ENCODE results near the gene STK35. TPM values are rescaled to one million over a fixed set of nuclear protein-coding genes. Genes with fewer than 3 reads are reported as not detected.

Gene STK35
- total and polyA plus RNA-seq, 9 of the 15 experiments (the other 6 are each of a cell fraction or from before 2014, with no cell fraction given): 1.0 to 11.0 (median 6.3) TPM

- no peak for TF ChIP-seq DDX20 (tag; IDR thresholded peaks at IDR 0.05; ENCODE audit: low read depth)
- TF ChIP-seq ZNF740 (CRISPR knock-in tag; IDR thresholded peaks at IDR 0.05): peak; percentile 50; the same call in 1 of the 2 replicates
- no peak for TF ChIP-seq ZNF740 (tag; IDR thresholded peaks at IDR 0.05)
- TF ChIP-seq ZNF518B (CRISPR knock-in tag; IDR thresholded peaks at IDR 0.05): no peak
- peak; percentile 36 for TF ChIP-seq HDAC3 (IDR thresholded peaks at IDR 0.05; ENCODE audit: borderline replicate concordance, partially characterized antibody)
- peak; percentile 26; the same call in 1 of the 2 replicates for TF ChIP-seq POLR2H (tag; IDR thresholded peaks at IDR 0.05; ENCODE audit: low read depth)
- TF ChIP-seq FUS (optimal IDR thresholded peaks at IDR 0.05; ENCODE audit: low read depth, low read length): no peak
- TF ChIP-seq ESRRA (IDR thresholded peaks at IDR 0.05; ENCODE audit: borderline replicate concordance, low read depth): 0 out of 2 replicates have a peak, but pooled peaks have one; percentile 12
- no peak; the same call in 1 of the 2 replicates for TF ChIP-seq POLR2AphosphoS5 (IDR thresholded peaks at IDR 0.05; ENCODE audit: control insufficient read depth, insufficient read depth, low read depth, low read length)
- 0 out of 2 replicates have a peak, but pooled peaks have one; percentile 43 for TF ChIP-seq SIN3B (IDR thresholded peaks at IDR 0.05; ENCODE audit: low read depth)
- TF ChIP-seq ZBTB17 (CRISPR knock-in tag; IDR thresholded peaks at IDR 0.05): 0 out of 2 replicates have a peak, but pooled peaks have one; percentile 44
- no peak for TF ChIP-seq CTCF (IDR thresholded peaks at IDR 0.05 in 2 of 3, conservative IDR thresholded peaks at IDR 0.05 in 1 of 3; ENCODE audit: insufficient read depth in 2 of 3, low read depth in 1 of 3, low read length in 3 of 3)
- 0 out of 2 replicates have a peak, but pooled peaks have one; percentile 42 for TF ChIP-seq KAT7 (CRISPR knock-in tag; IDR thresholded peaks at IDR 0.05; ENCODE audit: borderline replicate concordance)
- TF ChIP-seq ATF7 (IDR thresholded peaks at IDR 0.05): peak; percentile 100
- peak; percentile 60; the same call in 1 of the 2 replicates for TF ChIP-seq HES1 (IDR thresholded peaks at IDR 0.05; ENCODE audit: low read depth)
- TF ChIP-seq JUN (IDR thresholded peaks at IDR 0.05; ENCODE audit: borderline replicate concordance, low read depth, low read length): 0 out of 2 replicates have a peak, but pooled peaks have one; percentile 9
- TF ChIP-seq JUN (CRISPR knock-in tag; IDR thresholded peaks at IDR 0.05; ENCODE audit: borderline replicate concordance): no peak
- peak; percentile 83; the same call in 1 of the 2 replicates for TF ChIP-seq L3MBTL2 (IDR thresholded peaks at IDR 0.05)
- TF ChIP-seq SUPT5H (IDR thresholded peaks at IDR 0.05): peak; percentile 69
- TF ChIP-seq THRAP3 (IDR thresholded peaks at IDR 0.05; ENCODE audit: borderline replicate concordance): no peak
These were observed 398 bp downstream of the STK35 start (continued) for GRCh38 chr20:2101865-2102584.
